Trophoblast cell (in vitro differentiated cells and primary cell): ENCODE measurements around the gene KCNAB1.
A peak's percentile ranks its signal among the peaks of the same experiment; 100 is the strongest.

Experiments
- DNase-seq, 2 donors: peaks; one replicate each; pipeline ENCODE4 v3.0.0-alpha.2; 2016
- H2AFZ ChIP-seq: 2 replicates; pipeline ENCODE4 v1.6.1; 2013; ENCODE audit warnings: low read length, moderate library complexity, mild to moderate bottlenecking; ENCODE audit not compliant: insufficient read depth, poor library complexity
- H2AK5ac ChIP-seq: 2 replicates; pipeline ENCODE4 v1.6.1; 2013; ENCODE audit warnings: mild to moderate bottlenecking, low read length
- H2BK120ac ChIP-seq: 2 replicates; pipeline ENCODE4 v1.6.1; 2013; ENCODE audit warnings: low read length, mild to moderate bottlenecking, moderate library complexity; ENCODE audit not compliant: insufficient read depth, poor library complexity
- H2BK12ac ChIP-seq: 2 replicates; pipeline ENCODE4 v1.6.1; 2013; ENCODE audit warnings: mild to moderate bottlenecking, low read length, moderate library complexity
- H2BK5ac ChIP-seq: 2 replicates; pipeline ENCODE4 v1.6.1; 2013; ENCODE audit warnings: low read length, low read depth, moderate library complexity, mild to moderate bottlenecking; ENCODE audit not compliant: poor library complexity
- H3K14ac ChIP-seq: 2 replicates; pipeline ENCODE4 v1.6.1; 2013; ENCODE audit warnings: mild to moderate bottlenecking, low read length
- H3K18ac ChIP-seq: 2 replicates; pipeline ENCODE4 v1.6.1; 2013; ENCODE audit warnings: mild to moderate bottlenecking, low read length
- H3K23ac ChIP-seq: 2 replicates; pipeline ENCODE4 v1.6.1; 2013; ENCODE audit warnings: low read length
- H3K27ac ChIP-seq: 2 replicates; pipeline ENCODE4 v1.5.1; 2013; ENCODE audit warnings: low read depth, mild to moderate bottlenecking, inconsistent platforms, low read length, moderate library complexity
- H3K27me3 ChIP-seq: 2 replicates; pipeline ENCODE4 v1.6.1; 2013; ENCODE audit warnings: inconsistent platforms, mild to moderate bottlenecking, low read length, moderate library complexity; ENCODE audit not compliant: insufficient read depth
- H3K36me3 ChIP-seq, 2 experiments: 1 replicate in 1 of 2; 2 replicates in 1 of 2; pipeline ENCODE4 v1.6.1; 2013; ENCODE audit warnings: low read length in 2 of 2, mild to moderate bottlenecking in 2 of 2, moderate library complexity in 1 of 2; ENCODE audit not compliant: insufficient read depth in 2 of 2, control insufficient read depth in 1 of 2
- H3K4ac ChIP-seq: 2 replicates; pipeline ENCODE4 v1.6.1; 2013; ENCODE audit warnings: low read depth, mild to moderate bottlenecking, low read length, moderate library complexity
- H3K4me1 ChIP-seq, 2 experiments: 1 replicate in 1 of 2; 2 replicates in 1 of 2; pipeline ENCODE4 v1.6.1; 2013; ENCODE audit warnings: low read length in 2 of 2, mild to moderate bottlenecking in 2 of 2, moderate library complexity in 1 of 2; ENCODE audit not compliant: insufficient read depth in 2 of 2, control insufficient read depth in 1 of 2
- H3K4me2 ChIP-seq: 2 replicates; pipeline ENCODE4 v1.6.1; 2013; ENCODE audit warnings: inconsistent platforms, mild to moderate bottlenecking, low read length, moderate library complexity
- H3K4me3 ChIP-seq: 2 replicates; pipeline ENCODE4 v1.5.1; 2013; ENCODE audit warnings: mild to moderate bottlenecking, low read depth, low read length, inconsistent platforms
- H3K79me1 ChIP-seq: one replicate; pipeline ENCODE4 v1.6.1; 2013; ENCODE audit warnings: low read length
- H3K79me2 ChIP-seq: 2 replicates; pipeline ENCODE4 v1.6.1; 2013; ENCODE audit warnings: low read length, mild to moderate bottlenecking; ENCODE audit not compliant: control insufficient read depth, insufficient read depth, poor library complexity
- H3K9ac ChIP-seq: 2 replicates; pipeline ENCODE4 v1.6.1; 2013; ENCODE audit warnings: mild to moderate bottlenecking, low read length
- H3K9me3 ChIP-seq: 2 replicates; pipeline ENCODE4 v1.6.1; 2013; ENCODE audit warnings: low read depth, mild to moderate bottlenecking, control low read depth, inconsistent platforms, low read length; ENCODE audit not compliant: insufficient read depth
- H4K12ac ChIP-seq: 2 replicates; pipeline ENCODE4 v1.6.1; 2013; ENCODE audit warnings: low read depth, mild to moderate bottlenecking, low read length, moderate library complexity
- H4K8ac ChIP-seq: 2 replicates; pipeline ENCODE4 v1.6.1; 2013; ENCODE audit warnings: low read depth, mild to moderate bottlenecking, low read length, moderate library complexity
- H4K91ac ChIP-seq: one replicate; pipeline ENCODE4 v1.6.1; 2013; ENCODE audit warnings: low read depth, mild to moderate bottlenecking, low read length, moderate library complexity
- WGBS: extraction: QIAGEN DNeasy Blood & Tissue Kit; methylation state at CpG from one replicate; pipeline ENCODE4 v1.1.7; 2013; ENCODE audit warnings: missing lambda C conversion rate; ENCODE audit not compliant: insufficient read length, insufficient coverage; ENCODE audit errors: extremely low coverage; 5-methylcytosine and 5-hydroxymethylcytosine counted together

The KCNAB1 gene

DNA sequence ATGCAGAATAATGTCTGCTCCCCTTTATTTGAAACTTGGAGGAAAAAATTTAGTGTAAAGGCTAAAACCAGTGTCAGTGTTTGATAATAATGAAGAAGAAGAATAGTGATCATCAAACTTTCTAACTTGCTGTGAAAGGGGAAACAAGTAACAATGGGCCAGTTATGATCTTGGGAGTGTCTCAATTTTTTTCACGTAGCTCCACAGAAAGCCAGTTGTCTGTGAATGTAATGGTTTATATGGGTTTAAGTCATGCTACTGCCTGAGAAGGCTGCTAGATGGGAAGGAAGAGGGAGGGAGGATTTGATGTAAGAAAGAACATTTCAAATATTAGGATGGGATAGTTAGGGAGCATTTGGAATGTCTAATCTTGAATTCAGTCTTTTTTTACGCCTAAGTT lies 455.7 kb downstream of the KCNAB1 start:
- Histone ChIP-seq H3K14ac (no peak overlapping the region), H3K27ac (no peak overlapping the region), H3K4me1 (no peaks in the 10 kb centered on the region), H2AFZ (no peak overlapping the region), H2AK5ac (no peak overlapping the region), H2BK12ac (no peak overlapping the region), H3K4me2 (no peak overlapping the region), H3K18ac (no peak overlapping the region), H3K4me3 (no peak overlapping the region), H3K9me3 (no peaks in the 10 kb centered on the region), H3K79me2 (no peaks in the 10 kb centered on the region), H3K4ac (no peak overlapping the region), H2BK5ac (no peak overlapping the region), H3K27me3 (no peaks in the 10 kb centered on the region), H4K91ac (no peak overlapping the region), H3K9ac (no peak overlapping the region), H3K36me3 (no peaks in the 10 kb centered on the region), H2BK120ac (no peak overlapping the region), H4K8ac (no peak overlapping the region), H4K12ac (no peak overlapping the region), H3K79me1 (no peaks in the 10 kb centered on the region), H3K23ac (no peak overlapping the region)
- no peak for DNase-seq
- WGBS: no CpG with 5 or more reads among the region's 2 CpGs

GRCh38 chr3:156576651-156577348 lies 456.4 kb downstream of the KCNAB1 start:
- peak in 1 of 2 donors; percentile 14 for DNase-seq
- Histone ChIP-seq H4K8ac (no peak overlapping the region), H3K27ac (no peak overlapping the region), H3K27me3 (no peaks in the 10 kb centered on the region), H3K23ac (no peak overlapping the region), H3K4ac (no peak overlapping the region), H3K79me2 (no peaks in the 10 kb centered on the region), H2BK5ac (no peak overlapping the region), H3K9me3 (no peaks in the 10 kb centered on the region), H3K79me1 (no peaks in the 10 kb centered on the region), H3K36me3 (no peaks in the 10 kb centered on the region), H3K18ac (no peak overlapping the region), H2BK120ac (no peak overlapping the region), H3K14ac (no peak overlapping the region), H4K12ac (no peak overlapping the region), H3K4me1 (no peaks in the 10 kb centered on the region), H4K91ac (no peak overlapping the region), H3K9ac (no peak overlapping the region), H2BK12ac (no peak overlapping the region), H2AK5ac (no peak overlapping the region), H3K4me2 (no peak overlapping the region), H3K4me3 (no peak overlapping the region), H2AFZ (no peak overlapping the region)
- WGBS: no CpG with 5 or more reads among the region's 2 CpGs

DNA sequence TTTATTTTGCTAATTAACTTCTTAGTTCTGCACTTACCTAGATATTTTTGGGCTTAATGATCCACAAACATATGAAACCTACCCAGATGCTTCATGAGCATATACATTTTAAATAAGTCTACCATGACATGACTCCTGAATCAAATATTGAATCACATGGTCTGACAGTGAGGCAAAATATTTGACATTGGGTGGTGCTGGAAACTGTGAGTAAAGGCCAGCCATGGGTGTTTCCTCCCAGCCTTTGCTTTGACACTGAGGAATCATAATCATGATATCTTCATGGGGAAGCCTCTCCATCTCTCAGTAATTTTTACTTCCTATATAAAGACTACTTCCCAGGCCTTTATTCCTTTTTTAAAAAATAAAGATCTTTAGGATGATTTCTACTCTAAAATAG lies 457.4 kb downstream of the KCNAB1 start:
- Histone ChIP-seq H2BK5ac (no peak overlapping the region), H4K91ac (no peak overlapping the region), H3K9ac (no peak overlapping the region), H2BK120ac (no peak overlapping the region), H3K14ac (no peak overlapping the region), H4K12ac (no peak overlapping the region), H3K18ac (no peak overlapping the region), H3K4me1 (no peaks in the 10 kb centered on the region), H2BK12ac (no peak overlapping the region), H3K27me3 (no peaks in the 10 kb centered on the region), H3K9me3 (no peaks in the 10 kb centered on the region), H2AK5ac (no peak overlapping the region), H3K79me1 (no peaks in the 10 kb centered on the region), H3K79me2 (no peaks in the 10 kb centered on the region), H4K8ac (no peak overlapping the region), H3K27ac (no peak overlapping the region), H3K4me3 (no peak overlapping the region), H3K36me3 (no peaks in the 10 kb centered on the region), H3K4ac (no peak overlapping the region), H2AFZ (no peak overlapping the region), H3K23ac (no peak overlapping the region), H3K4me2 (no peak overlapping the region)
- DNase-seq: peak in 1 of 2 donors; percentile 6

- Histone ChIP-seq H3K9me3 (no peaks in the 10 kb centered on the region), H2BK12ac (no peak overlapping the region), H3K4me3 (no peak overlapping the region), H3K4me2 (no peak overlapping the region), H2AFZ (no peak overlapping the region), H2BK5ac (no peak overlapping the region), H3K79me2 (no peaks in the 10 kb centered on the region), H3K27me3 (no peaks in the 10 kb centered on the region), H4K91ac (no peak overlapping the region), H4K8ac (no peak overlapping the region), H4K12ac (no peak overlapping the region), H3K9ac (no peak overlapping the region), H3K79me1 (no peaks in the 10 kb centered on the region), H3K23ac (no peak overlapping the region), H3K27ac (no peak overlapping the region), H3K36me3 (no peaks in the 10 kb centered on the region), H3K4ac (no peak overlapping the region), H2BK120ac (no peak overlapping the region), H2AK5ac (no peak overlapping the region), H3K4me1 (no peaks in the 10 kb centered on the region), H3K18ac (no peak overlapping the region), H3K14ac (no peak overlapping the region)
- no CpG with 5 or more reads among the region's 2 CpGs for WGBS
- DNase-seq: no peak
These were observed 459.1 kb downstream of the KCNAB1 start for GRCh38 chr3:156579427-156579851.
